Stimulated activated naive CD8-positive, alpha-beta T cell treated with anti-CD3 and anti-CD28 coated beads, Interleukin-15, amount 100 ng/mL, for 72 hours (primary cell): Measurements from ENCODE around the gene CAPN14.
"Not testable (repeated sequence)": the region's sequence is repeated elsewhere in the genome, so short reads cannot be mapped to it uniquely, and the experiment has no call there.

ENCODE experiments used
- ATAC-seq: fragments of 150-1000 bp; cut with Tn5 transposase; 2 replicates; pipeline ENCODE4 v1.10.0; 2021; ENCODE audit warnings: mild to moderate bottlenecking, moderate library complexity
- DNase-seq, 2 donors: peaks; one replicate each; pipeline ENCODE4 v3.0.0; 2021 to 2022
- H3K27ac Mint-ChIP-seq, 2 donors: one replicate each; pipeline ENCODE4 v1.8.0; 2022; ENCODE audit warnings: mild to moderate bottlenecking in 2 of 2, mixed read lengths in 2 of 2, moderate library complexity in 2 of 2
- H3K27me3 Mint-ChIP-seq: one replicate; pipeline ENCODE4 v1.8.0; 2022; ENCODE audit warnings: mixed read lengths
- H3K4me1 Mint-ChIP-seq: one replicate; pipeline ENCODE4 v1.8.0; 2022; ENCODE audit warnings: mild to moderate bottlenecking, mixed read lengths
- H3K4me3 Mint-ChIP-seq, 2 donors: one replicate each; pipeline ENCODE4 v1.8.0; 2022; ENCODE audit warnings: mild to moderate bottlenecking in 2 of 2, mixed read lengths in 2 of 2, moderate library complexity in 1 of 2
- H3K9me3 Mint-ChIP-seq, 2 donors: one replicate each; pipeline ENCODE4 v1.8.0; 2022; ENCODE audit warnings: mixed read lengths in 2 of 2

CAPN14 gene

GRCh38 chr2:31197669-31198068 lies 19.6 kb downstream of the CAPN14 start:
- DNase-seq (no peak), ATAC-seq (no peak)
- H3K27me3 Mint-ChIP-seq, result no peaks in the 10 kb centered on the region
- H3K4me3 Mint-ChIP-seq, result no peak overlapping the region
- H3K4me1 Mint-ChIP-seq, result no peaks in the 10 kb centered on the region
- no peaks in the 10 kb centered on the region for H3K9me3 Mint-ChIP-seq
- H3K27ac Mint-ChIP-seq, result peak overlapping the region in 1 of 2 donors; percentile 9

DNA sequence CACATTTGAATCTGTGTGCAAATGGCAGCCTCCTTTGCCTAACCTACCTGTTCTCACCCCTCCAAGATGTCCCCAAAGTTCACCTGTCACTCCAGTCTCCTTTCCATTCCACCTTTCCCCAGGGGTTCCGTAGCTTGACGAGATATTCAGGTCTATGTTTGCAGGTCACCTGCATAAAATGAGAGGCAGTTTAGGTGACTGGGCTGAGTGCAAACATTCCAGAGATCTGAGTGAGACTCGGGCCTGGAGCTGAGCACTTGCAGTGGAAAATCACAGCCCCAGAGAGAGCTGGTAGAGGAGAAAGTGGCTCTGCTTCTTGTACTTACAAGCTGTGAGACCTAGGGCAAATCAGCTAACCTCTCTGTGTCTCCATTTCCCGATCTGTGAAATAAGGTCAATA lies 20.1 kb downstream of the CAPN14 start:
- DNase-seq (no peak), ATAC-seq (no peak)
- Mint-ChIP-seq H3K4me1 (no peaks in the 10 kb centered on the region), H3K4me3 (no peak overlapping the region), H3K27ac (no peak overlapping the region), H3K9me3 (no peaks in the 10 kb centered on the region), H3K27me3 (no peaks in the 10 kb centered on the region)

GRCh38 chr2:31196622-31197021 lies 20.7 kb downstream of the CAPN14 start:
- Mint-ChIP-seq H3K27ac (no peak overlapping the region), H3K4me1 (no peaks in the 10 kb centered on the region), H3K27me3 (no peaks in the 10 kb centered on the region), H3K9me3 (no peaks in the 10 kb centered on the region), H3K4me3 (no peak overlapping the region)
- no peak for DNase-seq
- no peak for ATAC-seq

- no peak overlapping the region for H3K27ac Mint-ChIP-seq
- no peak overlapping the region for H3K4me3 Mint-ChIP-seq
- DNase-seq (no peak), ATAC-seq (no peak)
- no peaks in the 10 kb centered on the region for H3K4me1 Mint-ChIP-seq
- H3K27me3 Mint-ChIP-seq, result no peaks in the 10 kb centered on the region
- no peaks in the 10 kb centered on the region for H3K9me3 Mint-ChIP-seq
These were observed 23.5 kb downstream of the CAPN14 start for GRCh38 chr2:31193806-31194205.

DNA sequence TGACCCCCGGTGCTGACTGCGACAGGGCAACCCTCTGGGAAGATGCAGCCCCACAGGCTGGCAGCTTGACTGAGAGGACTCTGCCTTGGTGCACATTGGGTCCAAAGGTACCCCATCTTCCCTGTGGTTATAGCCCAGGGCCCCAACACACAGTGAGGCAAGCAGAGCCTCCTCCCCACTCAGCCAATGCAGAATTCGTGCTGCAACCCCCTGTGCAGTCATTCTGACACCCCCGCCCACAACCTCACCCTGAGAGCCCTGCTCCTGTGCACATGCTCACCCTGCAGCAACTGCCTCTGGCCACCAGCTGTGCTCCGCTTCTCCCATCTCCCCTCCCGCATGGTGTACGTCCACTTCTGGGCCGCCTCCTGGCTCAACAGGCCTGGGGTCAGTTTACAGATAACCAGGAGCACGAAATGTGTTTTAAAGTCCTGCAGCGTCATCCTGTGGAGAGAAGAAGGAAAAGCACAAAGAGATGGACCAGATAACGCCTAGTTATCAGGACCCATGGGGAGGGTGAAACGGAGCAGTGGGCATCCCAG lies 24.4 kb downstream of the CAPN14 start:
- H3K4me1 Mint-ChIP-seq, result no peaks in the 10 kb centered on the region
- DNase-seq (no peak), ATAC-seq (no peak)
- no peak overlapping the region for H3K27ac Mint-ChIP-seq
- H3K4me3 Mint-ChIP-seq, result no peak overlapping the region
- no peaks in the 10 kb centered on the region for H3K9me3 Mint-ChIP-seq
- no peaks in the 10 kb centered on the region for H3K27me3 Mint-ChIP-seq

DNA sequence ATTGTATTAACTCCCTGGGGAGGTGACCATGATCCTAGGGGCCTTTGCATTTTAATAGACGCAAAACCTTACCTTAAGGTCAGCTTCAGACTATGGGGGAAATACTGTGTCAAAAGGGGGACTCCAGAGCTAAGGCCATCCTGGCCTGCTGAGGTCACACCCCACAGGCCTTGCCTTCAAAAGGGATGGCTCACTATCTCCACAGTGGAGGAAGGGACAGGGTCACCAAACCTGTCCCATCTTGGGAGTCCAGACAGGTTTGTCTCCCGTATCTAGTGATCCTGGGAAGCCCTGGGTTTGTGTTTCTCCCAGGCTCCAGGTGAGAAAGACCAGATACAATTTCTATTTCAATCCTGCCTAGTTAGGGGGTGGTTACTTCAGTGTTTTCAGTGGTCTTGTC lies 24.9 kb downstream of the CAPN14 start:
- Mint-ChIP-seq H3K9me3 (no peaks in the 10 kb centered on the region), H3K27ac (no peak overlapping the region), H3K4me1 (no peaks in the 10 kb centered on the region), H3K4me3 (no peak overlapping the region), H3K27me3 (no peaks in the 10 kb centered on the region)
- no peak for ATAC-seq
- no peak for DNase-seq

DNA sequence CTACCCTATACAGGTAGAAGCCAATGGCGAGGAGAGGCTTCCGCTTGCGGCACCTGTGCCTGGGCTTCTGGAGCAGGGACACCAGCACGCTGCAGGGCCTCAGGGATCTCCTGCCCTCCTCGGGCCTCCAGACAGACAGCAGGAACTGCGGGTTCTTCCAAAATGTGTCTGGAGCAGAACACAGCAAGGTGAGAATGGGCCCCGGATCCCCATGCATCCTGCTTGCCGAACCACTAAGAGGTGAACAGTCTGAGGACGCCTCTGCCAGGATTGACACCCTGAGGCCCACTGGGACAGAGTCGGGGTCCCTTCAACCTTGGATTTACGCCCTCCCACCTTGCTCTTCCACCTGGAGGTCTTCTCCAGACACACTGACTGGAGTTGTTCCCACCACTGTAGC lies 25.4 kb downstream of the CAPN14 start:
- Mint-ChIP-seq H3K4me3 (no peak overlapping the region), H3K4me1 (no peaks in the 10 kb centered on the region), H3K27me3 (no peaks in the 10 kb centered on the region), H3K27ac (no peak overlapping the region), H3K9me3 (no peaks in the 10 kb centered on the region)
- DNase-seq (no peak), ATAC-seq (no peak)

- ATAC-seq, result no peak
- peak overlapping the region; percentile 34 to 77 for H3K27ac Mint-ChIP-seq
- no peaks in the 10 kb centered on the region for H3K4me1 Mint-ChIP-seq
- H3K9me3 Mint-ChIP-seq, result no peaks in the 10 kb centered on the region
- H3K27me3 Mint-ChIP-seq, result no peaks in the 10 kb centered on the region
- DNase-seq, result no peak
- H3K4me3 Mint-ChIP-seq, result no peak overlapping the region
These were observed 27.1 kb downstream of the CAPN14 start for GRCh38 chr2:31190188-31190587.

DNA sequence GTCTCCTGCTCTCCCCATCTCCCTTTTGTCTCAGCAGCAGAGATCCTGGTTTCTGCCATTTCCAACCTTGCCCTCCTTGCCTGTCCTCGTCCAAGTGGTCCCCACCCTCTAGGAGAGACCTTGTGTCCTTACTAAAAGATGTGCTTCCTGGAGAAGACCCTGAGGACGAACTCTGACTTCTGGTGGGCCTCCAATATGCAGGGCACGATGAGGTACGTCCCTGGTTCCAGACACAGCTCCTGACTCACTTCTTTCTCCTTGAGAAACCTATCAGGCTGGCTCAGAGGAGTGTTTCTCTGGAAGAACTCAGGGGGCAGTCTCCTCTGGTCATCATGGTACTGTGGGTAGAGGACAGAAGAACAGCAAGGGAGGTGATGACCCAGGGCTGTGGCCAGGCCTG lies 28.2 kb downstream of the CAPN14 start:
- no peaks in the 10 kb centered on the region for H3K4me1 Mint-ChIP-seq
- H3K27ac Mint-ChIP-seq, result no peak overlapping the region
- H3K9me3 Mint-ChIP-seq, result no peaks in the 10 kb centered on the region
- no peak overlapping the region for H3K4me3 Mint-ChIP-seq
- DNase-seq (no peak), ATAC-seq (no peak)
- H3K27me3 Mint-ChIP-seq, result no peaks in the 10 kb centered on the region

GRCh38 chr2:31188131-31188530 lies 29.2 kb downstream of the CAPN14 start:
- Mint-ChIP-seq H3K27ac (no peak overlapping the region), H3K4me1 (no peaks in the 10 kb centered on the region), H3K27me3 (no peaks in the 10 kb centered on the region), H3K9me3 (no peaks in the 10 kb centered on the region), H3K4me3 (no peak overlapping the region)
- DNase-seq (no peak), ATAC-seq (no peak)

DNA sequence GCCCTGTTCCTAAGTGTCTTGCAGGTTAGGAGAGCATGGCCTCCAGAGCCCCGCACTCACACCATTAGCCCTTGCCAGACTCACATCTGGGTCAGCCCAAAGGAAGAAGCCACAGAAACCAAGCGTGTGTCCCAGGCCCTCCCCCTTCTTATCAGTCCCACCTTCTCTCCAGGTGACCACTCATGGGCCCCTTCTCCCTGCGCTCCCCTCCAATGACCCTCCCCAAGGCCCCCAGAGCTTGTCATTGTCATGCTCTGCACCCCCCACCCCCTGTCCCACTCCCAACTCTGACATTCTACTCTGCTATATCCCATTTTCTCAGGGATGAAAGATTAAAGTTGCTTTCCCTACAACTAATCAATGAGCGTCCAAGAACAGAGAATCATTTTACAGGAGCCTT lies 30.1 kb downstream of the CAPN14 start:
- Mint-ChIP-seq H3K4me3 (no peak overlapping the region), H3K4me1 (no peaks in the 10 kb centered on the region), H3K27ac (no peak overlapping the region), H3K27me3 (no peaks in the 10 kb centered on the region), H3K9me3 (no peaks in the 10 kb centered on the region)
- DNase-seq (no peak), ATAC-seq (no peak)

DNA sequence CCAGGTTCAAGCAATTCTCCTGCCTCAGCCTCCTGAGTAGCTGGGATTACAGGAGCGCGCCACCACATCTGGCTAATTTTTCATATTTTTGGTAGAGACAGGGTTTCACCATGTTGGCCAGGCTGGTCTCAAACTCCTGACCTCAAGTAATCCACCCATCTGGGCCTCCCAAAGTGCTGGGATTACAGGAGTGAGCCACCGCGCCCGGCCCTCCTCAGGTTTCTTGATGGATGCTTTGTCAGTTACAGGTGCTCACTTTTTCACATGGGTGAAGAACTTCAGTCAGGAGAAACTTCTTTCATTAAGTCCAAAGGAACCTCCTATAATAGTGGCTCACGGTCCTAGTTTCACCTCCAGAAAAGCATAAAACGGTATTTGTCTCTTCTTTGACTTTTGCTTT lies 33.3 kb downstream of the CAPN14 start:
- not testable (repeated sequence) for H3K4me3 Mint-ChIP-seq, H3K27ac Mint-ChIP-seq, ATAC-seq, H3K4me1 Mint-ChIP-seq, H3K27me3 Mint-ChIP-seq, H3K9me3 Mint-ChIP-seq, DNase-seq

- H3K4me1 Mint-ChIP-seq, result no peaks in the 10 kb centered on the region
- no peaks in the 10 kb centered on the region for H3K27me3 Mint-ChIP-seq
- H3K4me3 Mint-ChIP-seq, result no peak overlapping the region
- DNase-seq (no peak), ATAC-seq (no peak)
- no peaks in the 10 kb centered on the region for H3K9me3 Mint-ChIP-seq
- H3K27ac Mint-ChIP-seq, result no peak overlapping the region
These were observed 40.6 kb downstream of the CAPN14 start for GRCh38 chr2:31176742-31177141.

- Mint-ChIP-seq H3K4me1 (no peaks in the 10 kb centered on the region), H3K27me3 (peaks cover 9% of the 10 kb centered on the region), H3K9me3 (no peaks in the 10 kb centered on the region), H3K27ac (no peak overlapping the region), H3K4me3 (no peak overlapping the region)
- DNase-seq, result no peak
- no peak for ATAC-seq
These were observed 46.2 kb downstream of the CAPN14 start for GRCh38 chr2:31171142-31171541.

- H3K9me3 Mint-ChIP-seq, result no peaks in the 10 kb centered on the region
- H3K27ac Mint-ChIP-seq, result no peak overlapping the region
- H3K27me3 Mint-ChIP-seq, result peaks cover 9% of the 10 kb centered on the region
- DNase-seq (peak; percentile 37 to 55), ATAC-seq (peak; percentile 74)
- H3K4me3 Mint-ChIP-seq, result no peak overlapping the region
- H3K4me1 Mint-ChIP-seq, result peaks cover 1% of the 10 kb centered on the region
These were observed 47.1 kb downstream of the CAPN14 start for GRCh38 chr2:31170071-31170698.

DNA sequence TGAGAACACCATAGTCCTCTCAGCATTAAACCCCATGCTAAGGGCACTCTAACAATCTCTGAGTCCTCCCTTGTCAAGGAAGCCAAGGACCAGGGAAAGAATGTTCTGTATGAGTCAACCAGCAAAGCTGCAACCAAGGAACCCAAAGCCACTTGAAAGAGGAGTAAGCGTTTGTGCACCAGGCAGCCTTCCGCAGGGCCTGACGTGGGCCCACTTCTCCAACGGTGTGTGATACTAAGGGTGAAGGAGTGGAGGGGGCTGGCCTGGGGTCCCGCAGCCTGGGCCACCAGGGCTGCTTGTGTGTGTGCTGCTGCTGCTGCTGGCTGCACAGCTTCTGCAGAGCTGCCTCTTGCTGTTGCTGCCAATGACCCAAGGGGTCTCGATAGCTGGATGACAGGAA lies 49.0 kb downstream of the CAPN14 start:
- Mint-ChIP-seq H3K9me3 (no peaks in the 10 kb centered on the region), H3K4me1 (peaks cover 6% of the 10 kb centered on the region), H3K4me3 (no peak overlapping the region), H3K27ac (no peak overlapping the region), H3K27me3 (peaks cover 9% of the 10 kb centered on the region)
- ATAC-seq, result no peak
- no peak for DNase-seq

- DNase-seq, result no peak
- Mint-ChIP-seq H3K4me1 (peaks cover 6% of the 10 kb centered on the region), H3K27ac (no peak overlapping the region), H3K27me3 (peaks cover 9% of the 10 kb centered on the region), H3K9me3 (no peaks in the 10 kb centered on the region), H3K4me3 (no peak overlapping the region)
- peak; percentile 19 for ATAC-seq
These were observed 50.4 kb downstream of the CAPN14 start for GRCh38 chr2:31166925-31167324.
